ENCODE measurements around the gene SAMD5.

SAMD5 gene

GRCh38 chr6:147567141-147567805 is 58.8 kb downstream of the SAMD5 start:
- FAIRE-seq: no peak

GRCh38 chr6:147569788-147570187 is 61.3 kb downstream of the SAMD5 start:
- FAIRE-seq: no peak

GRCh38 chr6:147570681-147571080 is 62.2 kb downstream of the SAMD5 start:
- no peak for FAIRE-seq

GRCh38 chr6:147577488-147577887 is 69.0 kb downstream of the SAMD5 start:
- no peak for FAIRE-seq

- no peak for FAIRE-seq
Observed at GRCh38 chr6:147578159-147578558, 69.7 kb downstream of the SAMD5 start.

GRCh38 chr6:147578883-147579282 is 70.4 kb downstream of the SAMD5 start:
- FAIRE-seq: no peak

- FAIRE-seq: no peak
Observed at GRCh38 chr6:147579667-147580066, 71.2 kb downstream of the SAMD5 start.

- FAIRE-seq: no peak
Observed at GRCh38 chr6:147582991-147583390, 74.5 kb downstream of the SAMD5 start.

GRCh38 chr6:147585256-147585655 is 76.8 kb downstream of the SAMD5 start:
- no peak for FAIRE-seq

GRCh38 chr6:147586044-147586443 is 77.6 kb downstream of the SAMD5 start:
- FAIRE-seq: no peak

GRCh38 chr6:147587907-147588306 is 79.4 kb downstream of the SAMD5 start:
- no peak for FAIRE-seq

- no peak for FAIRE-seq
Observed at GRCh38 chr6:147588469-147588868, 80.0 kb downstream of the SAMD5 start.

GRCh38 chr6:147589739-147590250 is 81.3 kb downstream of the SAMD5 start:
- FAIRE-seq: no peak

GRCh38 chr6:147595961-147596360 is 87.5 kb downstream of the SAMD5 start:
- no peak for FAIRE-seq

- FAIRE-seq: no peak
Observed at GRCh38 chr6:147603392-147604081, 95.0 kb downstream of the SAMD5 start.

GRCh38 chr6:147604373-147604772 is 95.9 kb downstream of the SAMD5 start:
- no peak for FAIRE-seq

- FAIRE-seq: no peak
Observed at GRCh38 chr6:147611992-147612391, 103.5 kb downstream of the SAMD5 start.

- no peak for FAIRE-seq
Observed at GRCh38 chr6:147614501-147614900, 106.0 kb downstream of the SAMD5 start.

GRCh38 chr6:147615659-147616456 is 107.4 kb downstream of the SAMD5 start:
- peak; percentile 97 for FAIRE-seq

- FAIRE-seq: no peak
Observed at GRCh38 chr6:147617366-147617765, 108.9 kb downstream of the SAMD5 start.

GRCh38 chr6:147618457-147618856 is 110.0 kb downstream of the SAMD5 start:
- FAIRE-seq: no peak

- no peak for FAIRE-seq
Observed at GRCh38 chr6:147618927-147619326, 110.4 kb downstream of the SAMD5 start.

Data from colon (tissue), 2 donors.